Stimulated activated CD4-positive, alpha-beta T cell treated with anti-CD3 and anti-CD28 coated beads, TNF-alpha, amount 100 ng/mL, for 4 hours (primary cell): Measurements from ENCODE around the gene NEK3.
"Not testable (repeated sequence)": the region's sequence is repeated elsewhere in the genome, so short reads cannot be mapped to it uniquely, and the experiment has no call there.

ENCODE experiments used
- DNase-seq, 3 experiments: peaks; one replicate each; pipeline ENCODE4 v3.0.0-alpha.2; 2020; ENCODE audit warnings: low read depth in 3 of 3

Gene NEK3

DNA sequence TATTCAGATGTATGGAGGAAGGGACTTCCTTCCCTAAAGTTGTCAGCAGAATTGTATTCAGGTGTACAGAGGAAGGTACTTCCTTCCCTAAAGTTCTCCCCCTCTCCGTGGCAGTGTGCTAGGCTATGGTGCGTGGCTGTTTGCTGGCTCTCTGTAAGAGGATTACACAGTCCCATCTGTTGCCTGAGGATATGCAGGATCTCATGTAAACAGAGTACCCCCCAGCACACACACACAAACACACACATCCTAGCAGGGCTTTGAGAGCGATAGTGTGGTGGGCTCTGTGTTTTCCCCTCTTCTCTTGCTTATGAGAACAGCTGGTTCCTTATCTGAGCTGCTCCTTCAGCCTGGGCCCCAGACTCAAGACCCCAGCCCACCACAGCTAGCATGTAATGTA lies 40.8 kb downstream of the NEK3 start:
- DNase-seq, result no peak

GRCh38 chr13:52118095-52118494 lies 41.3 kb downstream of the NEK3 start:
- no peak for DNase-seq

DNA sequence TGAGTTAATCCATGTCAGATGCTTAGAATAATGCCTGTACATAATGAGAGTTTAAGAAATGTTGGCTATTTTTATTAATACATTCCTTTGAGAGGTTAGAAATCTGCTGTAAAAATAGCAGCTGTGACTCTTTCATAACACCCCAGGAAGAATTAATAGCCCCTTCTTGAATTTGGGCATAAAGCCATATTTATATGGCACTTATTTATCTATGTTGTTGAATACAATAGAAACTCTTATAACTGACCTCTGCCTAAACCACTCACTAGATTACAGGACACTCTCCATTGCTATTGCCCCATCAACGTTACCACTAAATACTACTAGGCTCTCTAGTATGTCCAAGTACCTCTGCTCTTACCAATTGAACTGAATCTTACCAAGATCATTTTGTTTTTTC lies 46.8 kb downstream of the NEK3 start:
- DNase-seq, result no peak

DNA sequence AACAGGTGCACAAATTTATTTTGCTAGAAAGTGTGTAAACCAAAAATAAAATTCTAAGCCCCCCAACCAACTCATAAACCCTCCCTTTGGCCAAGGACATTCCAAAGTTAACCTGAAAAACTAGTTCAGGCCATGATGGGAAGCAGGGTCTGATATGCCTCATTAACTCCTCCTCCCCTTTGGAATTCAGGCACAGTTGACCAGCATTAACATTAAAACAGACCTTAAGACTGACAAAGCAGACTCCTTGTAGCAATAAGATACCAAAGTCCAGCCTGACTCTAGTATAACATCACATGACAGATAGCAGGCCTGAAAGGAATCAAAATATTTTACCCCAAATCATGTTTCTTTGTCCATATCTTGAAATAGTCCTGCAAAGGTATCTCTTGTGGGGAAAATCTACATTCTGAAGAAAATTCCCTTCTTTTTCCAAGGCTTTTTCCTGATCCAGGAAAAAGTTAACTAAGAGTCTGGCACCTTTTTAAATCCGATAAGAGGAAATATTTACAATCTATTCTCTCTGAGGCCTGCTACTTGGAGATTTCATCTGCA lies 50.2 kb downstream of the NEK3 start:
- no peak for DNase-seq

GRCh38 chr13:52105841-52106240 lies 53.6 kb downstream of the NEK3 start:
- DNase-seq, result no peak

DNA sequence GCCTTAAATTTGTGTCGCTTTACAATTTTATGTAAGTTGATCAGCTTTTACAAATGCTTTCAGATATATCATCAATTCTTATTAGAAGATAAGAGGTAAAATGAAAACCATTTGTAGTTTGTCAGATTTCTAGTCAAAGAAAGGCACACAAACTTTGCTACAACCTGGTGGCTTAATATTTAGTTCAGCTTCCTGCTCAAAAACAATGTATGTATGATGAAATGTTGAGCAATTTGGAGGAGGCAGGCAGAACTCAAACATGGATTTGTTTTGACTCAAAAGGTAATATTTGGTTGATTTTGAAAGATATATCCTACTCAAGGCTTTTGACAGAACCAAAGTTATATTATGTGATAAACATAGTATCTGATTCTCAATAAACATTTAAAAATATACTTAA lies 54.8 kb downstream of the NEK3 start:
- DNase-seq, result no peak

DNA sequence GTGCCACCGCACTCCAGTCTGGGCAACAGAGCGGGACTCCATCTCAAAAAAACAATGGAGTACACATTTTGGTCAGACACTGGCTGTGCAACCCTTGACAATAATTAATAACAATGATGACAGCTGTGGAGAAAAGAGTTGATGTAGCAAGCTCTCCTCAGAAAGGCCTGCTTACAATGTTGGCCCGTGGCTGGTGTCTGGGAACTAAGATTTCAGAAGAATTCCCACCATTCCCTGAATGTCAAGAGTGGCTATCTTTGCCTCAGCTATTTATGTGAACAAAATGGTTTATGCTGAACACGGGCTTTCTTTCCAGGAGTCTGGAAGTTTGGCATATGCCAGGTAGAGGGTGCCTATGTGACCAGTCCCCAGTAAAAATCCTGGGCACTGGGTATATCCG lies 56.0 kb downstream of the NEK3 start:
- no peak for DNase-seq

GRCh38 chr13:52102423-52102822 lies 57.0 kb downstream of the NEK3 start:
- not testable (repeated sequence) for DNase-seq

GRCh38 chr13:52097197-52097596 lies 62.2 kb downstream of the NEK3 start:
- no peak for DNase-seq

DNA sequence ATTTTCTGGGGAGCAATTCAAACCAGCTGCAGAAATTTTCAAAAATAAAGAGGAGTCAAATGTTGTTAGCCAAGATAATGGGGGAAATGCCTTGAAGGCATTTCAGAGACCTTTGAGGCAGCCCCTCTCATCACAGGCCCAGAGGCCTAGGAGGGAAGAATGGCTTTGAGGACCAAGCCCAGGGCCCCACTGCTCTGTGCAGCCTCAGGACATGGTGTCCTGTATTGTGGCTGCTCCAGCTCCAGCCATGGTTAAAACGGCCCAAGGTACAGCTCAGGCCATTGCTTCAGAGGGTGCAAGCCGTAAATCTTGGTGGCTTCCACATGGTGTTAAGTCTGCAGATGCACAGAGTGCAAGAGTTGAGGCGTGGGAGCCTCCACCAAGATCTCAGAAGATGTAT lies 62.6 kb downstream of the NEK3 start:
- no peak for DNase-seq

DNA sequence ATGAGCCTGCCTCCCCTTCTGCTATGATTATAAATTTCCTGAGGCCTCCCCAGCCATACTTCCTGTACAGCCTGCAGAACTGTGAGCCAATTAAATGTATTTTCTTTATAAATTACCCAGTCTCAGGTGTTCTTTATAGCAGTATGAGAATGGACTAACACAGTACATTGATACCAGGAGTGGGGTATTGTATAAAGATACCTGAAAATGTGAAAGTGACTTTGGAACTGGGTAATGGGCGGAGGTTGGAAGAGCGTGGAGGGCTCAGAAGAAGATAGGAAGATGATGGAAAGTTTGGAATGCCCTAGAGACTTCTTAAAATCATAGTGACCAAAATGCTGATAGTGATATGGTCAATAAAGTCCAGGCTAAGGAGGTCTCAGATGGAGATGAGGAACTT lies 63.3 kb downstream of the NEK3 start:
- DNase-seq, result no peak

DNA sequence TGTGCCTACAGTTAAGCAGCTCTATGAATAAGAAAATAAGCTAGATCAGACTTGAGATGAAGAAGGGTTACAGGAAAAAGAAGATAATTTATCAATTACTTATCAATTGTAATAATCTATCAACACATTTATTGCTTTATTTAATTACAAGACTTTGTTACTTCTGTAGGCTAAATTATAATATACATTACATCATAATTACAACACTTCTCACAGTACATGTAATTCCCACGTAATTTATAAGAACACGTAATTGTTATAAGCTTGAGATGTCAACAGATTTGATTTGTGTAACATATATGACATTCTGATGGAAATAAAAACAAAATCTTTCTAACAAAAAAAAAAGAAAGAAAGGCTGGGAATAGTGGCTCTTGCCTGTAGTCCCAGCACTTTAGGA lies 67.3 kb downstream of the NEK3 start:
- no peak for DNase-seq

- no peak for DNase-seq
Observed at GRCh38 chr13:52091473-52091872, 67.9 kb downstream of the NEK3 start.

- no peak for DNase-seq
Observed at GRCh38 chr13:52085421-52085820, 74.0 kb downstream of the NEK3 start.

DNA sequence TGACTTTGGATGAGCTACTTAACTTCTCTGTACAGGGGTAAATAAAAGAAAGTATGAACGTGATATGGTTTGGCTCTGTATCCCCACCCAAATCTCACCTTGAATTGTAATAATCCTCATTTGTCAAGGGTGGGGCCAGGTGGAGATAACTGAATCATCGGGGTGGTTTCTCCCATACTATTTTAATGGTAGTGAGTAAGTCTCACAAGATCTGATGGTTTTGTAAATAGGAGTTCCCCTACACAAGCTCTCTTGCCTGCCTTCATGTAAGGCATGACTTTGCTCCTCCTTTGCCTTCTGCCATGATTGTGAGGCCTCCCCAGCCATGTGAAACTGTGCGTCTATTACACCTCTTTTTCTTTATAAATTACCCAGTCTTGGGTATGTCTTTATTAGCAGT lies 74.4 kb downstream of the NEK3 start:
- DNase-seq, result not testable (repeated sequence)
